Mesenchymal stem cell (in vitro differentiated cells and primary cell): ENCODE results near the gene TENM4.

ENCODE experiments used
- DNase-seq: peaks from one replicate; pipeline ENCODE4 v3.0.0-alpha.2; 2013
- H2AFZ ChIP-seq: one replicate; pipeline ENCODE4 v1.6.1; 2013; ENCODE audit warnings: low read depth, mild to moderate bottlenecking, control low read depth, inconsistent platforms, low read length, moderate library complexity
- H2AK5ac ChIP-seq: 2 replicates; pipeline ENCODE4 v1.6.1; 2013; ENCODE audit warnings: low read length, moderate library complexity, mild to moderate bottlenecking, inconsistent platforms; ENCODE audit not compliant: severe bottlenecking
- H2BK120ac ChIP-seq: one replicate; pipeline ENCODE4 v1.6.1; 2013; ENCODE audit warnings: low read depth, mild to moderate bottlenecking, inconsistent platforms, low read length, moderate library complexity
- H2BK12ac ChIP-seq, 2 experiments: one replicate each; pipeline ENCODE4 v1.6.1; 2013; ENCODE audit warnings: inconsistent platforms in 2 of 2, low read length in 2 of 2, mild to moderate bottlenecking in 2 of 2, moderate library complexity in 2 of 2, control low read depth in 1 of 2
- H2BK15ac ChIP-seq: one replicate; pipeline ENCODE4 v1.6.1; 2013; ENCODE audit warnings: mild to moderate bottlenecking, low read depth, inconsistent platforms; ENCODE audit not compliant: poor library complexity, severe bottlenecking
- H2BK5ac ChIP-seq: 2 replicates; pipeline ENCODE4 v1.6.1; 2013; ENCODE audit warnings: low read depth, mild to moderate bottlenecking, low read length, control low read depth, inconsistent platforms; ENCODE audit not compliant: poor library complexity, severe bottlenecking
- H3K14ac ChIP-seq, 2 experiments: one replicate each; pipeline ENCODE4 v1.6.1; 2013; ENCODE audit warnings: inconsistent platforms in 2 of 2, low read length in 2 of 2, control low read depth in 1 of 2, mild to moderate bottlenecking in 1 of 2, moderate library complexity in 1 of 2
- H3K18ac ChIP-seq, 2 experiments: one replicate each; pipeline ENCODE4 v1.6.1; 2013; ENCODE audit warnings: inconsistent platforms in 2 of 2, low read length in 2 of 2, control low read depth in 1 of 2, low read depth in 1 of 2, mild to moderate bottlenecking in 1 of 2
- H3K23ac ChIP-seq, 2 experiments: one replicate each; pipeline ENCODE4 v1.6.1; 2013; ENCODE audit warnings: inconsistent platforms in 2 of 2, low read length in 2 of 2, mild to moderate bottlenecking in 2 of 2, moderate library complexity in 2 of 2, control low read depth in 1 of 2
- H3K27ac ChIP-seq: 2 replicates; pipeline ENCODE4 v1.5.1; 2013; ENCODE audit warnings: mild to moderate bottlenecking, moderate library complexity, low read length, control low read depth, inconsistent platforms; ENCODE audit not compliant: poor library complexity, severe bottlenecking
- H3K27me3 ChIP-seq, 2 experiments: 2 replicates each; pipeline versions ENCODE4 v1.6.1 to v1.7.0; 2013; ENCODE audit warnings: low read length in 2 of 2, mild to moderate bottlenecking in 2 of 2, moderate library complexity in 2 of 2, control low read depth in 1 of 2, inconsistent platforms in 1 of 2; ENCODE audit not compliant: control insufficient read depth in 1 of 2, insufficient read depth in 1 of 2
- H3K36me3 ChIP-seq, 2 experiments: 2 replicates each; pipeline versions ENCODE4 v1.6.1 to v1.7.0; 2013; ENCODE audit warnings: low read length in 2 of 2, control low read depth in 1 of 2, inconsistent platforms in 1 of 2, low read depth in 1 of 2, mild to moderate bottlenecking in 1 of 2; ENCODE audit not compliant: insufficient read depth in 2 of 2, control insufficient read depth in 1 of 2
- H3K4ac ChIP-seq, 2 experiments: one replicate each; pipeline ENCODE4 v1.6.1; 2013; ENCODE audit warnings: inconsistent platforms in 2 of 2, low read length in 2 of 2, mild to moderate bottlenecking in 2 of 2, moderate library complexity in 2 of 2, control low read depth in 1 of 2, low read depth in 1 of 2
- H3K4me1 ChIP-seq: 2 replicates; pipeline ENCODE4 v1.6.1; 2013; ENCODE audit warnings: low read depth, low read length, control low read depth; ENCODE audit not compliant: control insufficient read depth, insufficient read depth
- H3K4me2 ChIP-seq: 2 replicates; pipeline ENCODE4 v1.6.1; 2013; ENCODE audit warnings: low read length, mild to moderate bottlenecking, inconsistent platforms; ENCODE audit not compliant: poor library complexity, severe bottlenecking
- H3K4me3 ChIP-seq, 2 experiments: 2 replicates each; pipeline versions ENCODE4 v1.5.1 to v1.7.0; 2013; ENCODE audit warnings: low read length in 2 of 2, mild to moderate bottlenecking in 2 of 2, control low read depth in 1 of 2, low read depth in 1 of 2; ENCODE audit not compliant: insufficient read depth in 1 of 2
- H3K79me1 ChIP-seq: replicated peaks from 2 replicates; pipeline ENCODE4 v1.6.1; 2013; ENCODE audit warnings: mild to moderate bottlenecking, control low read depth, low read length, inconsistent platforms; ENCODE audit not compliant: poor library complexity, severe bottlenecking
- H3K9ac ChIP-seq: 2 replicates; pipeline ENCODE4 v1.7.0; 2013; ENCODE audit warnings: mild to moderate bottlenecking, low read length, moderate library complexity
- H3K9me3 ChIP-seq: 2 replicates; pipeline ENCODE4 v1.7.0; 2013; ENCODE audit warnings: mild to moderate bottlenecking, low read length; ENCODE audit not compliant: control insufficient read depth
- H4K8ac ChIP-seq: one replicate; pipeline ENCODE4 v1.6.1; 2013; ENCODE audit warnings: inconsistent platforms, mild to moderate bottlenecking, low read length, moderate library complexity
- H4K91ac ChIP-seq: one replicate; pipeline ENCODE4 v1.6.1; 2013; ENCODE audit warnings: mild to moderate bottlenecking, low read length, inconsistent platforms
- WGBS: methylation state at CpG from one replicate; pipeline ENCODE4 v1.1.7; 2013; ENCODE audit warnings: mixed read lengths; 5-methylcytosine and 5-hydroxymethylcytosine counted together

TENM4 gene

DNA sequence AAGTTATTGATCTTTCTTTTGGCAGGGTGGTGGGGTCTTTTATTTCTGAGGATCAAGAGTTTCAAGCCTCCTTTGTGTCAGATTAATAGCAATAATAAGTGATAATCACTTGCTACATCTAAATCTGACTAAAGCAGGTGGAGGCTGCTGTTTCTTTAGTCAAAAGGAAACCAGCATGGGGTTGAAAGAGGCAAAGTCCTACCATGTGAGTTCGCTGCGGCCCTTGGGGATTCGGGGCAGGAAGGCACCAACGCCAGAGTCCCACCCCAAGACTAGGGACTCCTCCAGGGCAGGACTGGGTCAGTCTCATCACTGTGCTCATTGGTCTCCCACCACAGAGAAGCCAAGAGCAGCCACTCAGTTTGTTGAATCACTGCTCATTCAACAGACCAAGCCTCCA, 73.0 kb downstream of the TENM4 start:
- no peak overlapping the region for H2BK12ac ChIP-seq
- H3K27me3 ChIP-seq = peaks cover 0 to 4% of the 10 kb centered on the region in 2 experiments

DNA sequence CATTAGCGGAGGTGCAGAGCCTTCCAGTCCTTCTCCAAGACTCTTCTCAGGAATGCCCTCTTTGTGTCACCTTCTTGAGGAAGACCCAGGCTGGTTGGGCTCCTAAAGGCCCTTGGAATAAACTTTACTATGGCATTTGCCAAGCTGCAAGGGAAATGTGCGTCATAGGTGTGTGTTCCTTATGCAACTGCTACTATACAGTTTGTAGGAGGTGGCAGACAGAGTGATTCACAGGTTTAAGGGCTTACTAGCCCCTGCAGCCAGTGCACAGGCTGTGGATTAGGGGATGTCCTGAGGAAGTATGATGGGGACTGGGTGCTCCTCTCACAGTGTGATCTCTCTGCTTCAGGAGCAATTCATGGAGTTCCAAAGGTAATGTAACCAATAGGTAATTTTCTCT, 74.6 kb downstream of the TENM4 start:
- Histone ChIP-seq H3K4me2 (no peak overlapping the region), H2AK5ac (no peak overlapping the region), H3K27ac (no peak overlapping the region), H2BK120ac (no peak overlapping the region), H3K4ac (no peak overlapping the region), H3K18ac (no peak overlapping the region), H3K79me1 (no peaks in the 10 kb centered on the region), H4K8ac (no peak overlapping the region), H3K9ac (no peak overlapping the region), H3K4me3 (no peak overlapping the region), H3K36me3 (no peaks in the 10 kb centered on the region), H3K9me3 (no peaks in the 10 kb centered on the region), H2BK5ac (no peak overlapping the region), H3K23ac (no peak overlapping the region), H2BK12ac (no peak overlapping the region), H2AFZ (no peak overlapping the region), H3K14ac (no peak overlapping the region), H3K4me1 (no peaks in the 10 kb centered on the region), H3K27me3 (no peaks in the 10 kb centered on the region), H2BK15ac (no peak overlapping the region), H4K91ac (no peak overlapping the region)
- 89% methylated on average over 2 of the region's 2 CpGs for WGBS
- DNase-seq = no peak

More for the DNA sequence above, 73.0 kb downstream of the TENM4 start:
- Histone ChIP-seq H3K9me3 (no peaks in the 10 kb centered on the region), H4K91ac (no peak overlapping the region), H4K8ac (no peak overlapping the region), H2BK120ac (no peak overlapping the region), H3K4ac (no peak overlapping the region), H3K14ac (no peak overlapping the region), H2AFZ (no peak overlapping the region), H3K9ac (no peak overlapping the region), H3K36me3 (no peaks in the 10 kb centered on the region), H3K4me2 (no peak overlapping the region), H2AK5ac (no peak overlapping the region), H3K4me1 (no peaks in the 10 kb centered on the region), H3K23ac (no peak overlapping the region), H3K79me1 (no peaks in the 10 kb centered on the region), H2BK15ac (peak overlapping the region; percentile 54), H3K4me3 (no peak overlapping the region), H2BK5ac (no peak overlapping the region), H3K18ac (no peak overlapping the region), H3K27ac (no peak overlapping the region)
- 91% methylated on average over 4 of the region's 4 CpGs for WGBS
- no peak for DNase-seq

- H4K91ac ChIP-seq = no peak overlapping the region
- H3K4me3 ChIP-seq = no peak overlapping the region
- H3K4ac ChIP-seq = no peak overlapping the region
- no peaks in the 10 kb centered on the region for H3K27me3 ChIP-seq
- no peak overlapping the region for H2BK120ac ChIP-seq
- H3K36me3 ChIP-seq = no peaks in the 10 kb centered on the region
- H3K9me3 ChIP-seq = no peaks in the 10 kb centered on the region
- no peak overlapping the region for H2AK5ac ChIP-seq
- no peak overlapping the region for H2BK15ac ChIP-seq
- H3K4me2 ChIP-seq = no peak overlapping the region
- H2BK12ac ChIP-seq = no peak overlapping the region
- no peaks in the 10 kb centered on the region for H3K4me1 ChIP-seq
- no peak overlapping the region for H2AFZ ChIP-seq
- H3K14ac ChIP-seq = no peak overlapping the region
- no peak overlapping the region for H4K8ac ChIP-seq
- WGBS = 86% methylated on average over 5 of the region's 5 CpGs
- no peak overlapping the region for H3K23ac ChIP-seq
- H3K27ac ChIP-seq = no peak overlapping the region
- H3K9ac ChIP-seq = no peak overlapping the region
- no peak overlapping the region for H2BK5ac ChIP-seq
- DNase-seq = no peak
- H3K18ac ChIP-seq = no peak overlapping the region
- H3K79me1 ChIP-seq = no peaks in the 10 kb centered on the region
Observed at GRCh38 chr11:79363861-79364378, 76.9 kb downstream of the TENM4 start.

DNA sequence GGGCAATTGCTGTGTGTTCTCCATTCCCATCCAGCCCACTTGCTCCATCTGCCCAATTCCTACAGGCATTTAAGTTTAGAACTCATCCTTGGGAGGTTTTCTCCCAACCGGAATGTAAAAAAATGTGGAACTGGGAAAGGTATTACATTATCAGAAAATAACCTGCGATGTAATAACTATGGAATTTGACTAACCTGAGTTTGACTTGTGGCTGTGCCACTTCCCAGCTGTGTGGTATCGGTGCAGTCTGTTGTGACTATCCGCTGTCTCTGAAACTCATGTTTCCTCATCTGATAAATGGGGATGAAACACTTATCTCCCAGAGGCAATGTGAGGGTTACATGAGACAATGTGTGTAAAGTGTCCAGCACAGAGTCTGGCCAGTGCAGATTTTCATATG, 77.6 kb downstream of the TENM4 start:
- H3K18ac ChIP-seq = no peak overlapping the region
- no peak overlapping the region for H2BK120ac ChIP-seq
- H4K8ac ChIP-seq = no peak overlapping the region

More for the DNA sequence above, 77.6 kb downstream of the TENM4 start:
- Histone ChIP-seq H3K27ac (no peak overlapping the region), H3K9ac (no peak overlapping the region), H2BK5ac (no peak overlapping the region), H3K27me3 (no peaks in the 10 kb centered on the region), H3K36me3 (no peaks in the 10 kb centered on the region), H3K4me2 (no peak overlapping the region), H2AFZ (no peak overlapping the region), H3K4me3 (no peak overlapping the region), H2BK15ac (no peak overlapping the region), H3K14ac (no peak overlapping the region), H4K91ac (no peak overlapping the region), H2BK12ac (no peak overlapping the region), H3K23ac (no peak overlapping the region), H3K4me1 (peaks cover 1% of the 10 kb centered on the region), H2AK5ac (no peak overlapping the region), H3K9me3 (no peaks in the 10 kb centered on the region), H3K79me1 (no peaks in the 10 kb centered on the region), H3K4ac (no peak overlapping the region)
- DNase-seq = no peak
- 96% methylated on average over 4 of the region's 4 CpGs for WGBS
